ENCODE data around the gene VPS52. TPM values are rescaled to one million over a fixed set of nuclear protein-coding genes. Genes with fewer than 3 reads are reported as not detected.
A peak's percentile ranks its signal among the peaks of the same experiment; 100 is the strongest.
"Not testable (repeated sequence)": the region's sequence is repeated elsewhere in the genome, so short reads cannot be mapped to it uniquely, and the experiment has no call there.

VPS52 gene
- total RNA-seq, 6 donors from 2014 or later, result 30.1 to 170 (median 45.8) TPM

DNA sequence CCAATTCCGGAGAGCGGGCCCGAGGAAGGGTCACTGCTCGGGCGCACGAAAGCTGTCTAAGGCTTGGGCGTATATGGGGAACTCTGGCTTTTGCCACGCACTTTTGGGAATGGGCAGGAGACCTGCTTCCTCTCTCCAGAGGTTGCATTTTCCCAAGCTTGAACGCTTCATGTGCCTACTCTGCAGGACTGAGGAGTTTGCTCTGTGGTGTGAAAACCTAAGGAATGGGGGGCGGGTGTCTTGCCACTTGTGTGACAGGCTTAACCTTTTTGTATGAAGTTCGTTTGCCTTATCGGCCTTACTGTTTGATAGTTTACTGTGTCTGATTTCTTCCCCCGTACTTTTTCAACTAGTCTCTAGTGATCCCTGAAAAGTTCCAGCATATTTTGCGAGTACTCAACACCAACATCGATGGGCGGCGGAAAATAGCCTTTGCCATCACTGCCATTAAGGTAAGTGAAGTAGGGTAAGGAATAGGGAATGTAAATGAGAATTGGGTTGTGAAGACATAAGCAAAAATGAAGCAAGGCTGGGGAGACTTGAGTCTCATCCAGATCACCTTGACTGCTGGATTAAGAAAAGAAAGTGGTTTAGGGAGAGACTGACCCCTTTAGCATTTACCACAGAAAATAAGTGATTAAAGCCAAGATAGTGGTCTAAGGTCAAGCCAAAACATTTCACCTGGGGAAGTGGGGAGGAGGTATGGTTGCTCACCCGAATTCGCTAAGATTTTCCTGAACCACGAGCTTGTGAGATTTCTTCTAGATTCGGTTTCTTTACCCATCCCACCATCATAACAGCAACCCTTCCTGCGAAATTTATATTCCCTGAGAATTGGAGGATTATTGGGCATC is 826 bp upstream of the VPS52 start:
- H3K4me1 ChIP-seq, result peaks cover 42 to 64% (median 50%) of the 10 kb centered on the region in 4 donors
- TF ChIP-seq EP300 (IDR thresholded peaks at IDR 0.05), result peak in 1 of 4 donors; percentile 0
- TF ChIP-seq, protein P1, sequence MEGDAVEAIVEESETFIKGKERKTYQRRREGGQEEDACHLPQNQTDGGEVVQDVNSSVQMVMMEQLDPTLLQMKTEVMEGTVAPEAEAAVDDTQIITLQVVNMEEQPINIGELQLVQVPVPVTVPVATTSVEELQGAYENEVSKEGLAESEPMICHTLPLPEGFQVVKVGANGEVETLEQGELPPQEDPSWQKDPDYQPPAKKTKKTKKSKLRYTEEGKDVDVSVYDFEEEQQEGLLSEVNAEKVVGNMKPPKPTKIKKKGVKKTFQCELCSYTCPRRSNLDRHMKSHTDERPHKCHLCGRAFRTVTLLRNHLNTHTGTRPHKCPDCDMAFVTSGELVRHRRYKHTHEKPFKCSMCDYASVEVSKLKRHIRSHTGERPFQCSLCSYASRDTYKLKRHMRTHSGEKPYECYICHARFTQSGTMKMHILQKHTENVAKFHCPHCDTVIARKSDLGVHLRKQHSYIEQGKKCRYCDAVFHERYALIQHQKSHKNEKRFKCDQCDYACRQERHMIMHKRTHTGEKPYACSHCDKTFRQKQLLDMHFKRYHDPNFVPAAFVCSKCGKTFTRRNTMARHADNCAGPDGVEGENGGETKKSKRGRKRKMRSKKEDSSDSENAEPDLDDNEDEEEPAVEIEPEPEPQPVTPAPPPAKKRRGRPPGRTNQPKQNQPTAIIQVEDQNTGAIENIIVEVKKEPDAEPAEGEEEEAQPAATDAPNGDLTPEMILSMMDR (IDR thresholded peaks at IDR 0.05), result no peak

DNA sequence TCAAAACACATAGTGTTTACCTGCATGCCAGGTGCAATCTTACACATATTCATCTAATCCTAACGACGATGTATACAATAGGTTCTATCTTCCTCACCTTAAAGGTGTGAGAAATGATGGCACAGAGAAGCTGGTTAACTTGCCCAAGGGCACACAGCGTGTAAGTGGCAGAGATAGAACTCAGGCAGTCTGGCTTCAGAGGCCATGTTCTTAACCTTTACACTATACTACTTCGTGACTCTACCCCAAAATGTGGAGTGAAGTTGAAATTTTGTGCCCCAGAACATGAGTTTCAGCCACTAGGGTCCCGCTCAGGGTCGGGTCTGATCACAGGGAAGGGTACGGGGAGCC is 584 bp downstream of the VPS52 start:
- Histone ChIP-seq H3K36me3 (peaks cover 12 to 67% (median 51%) of the 10 kb centered on the region in 4 donors), H3K4me3 (peak overlapping the region; percentile 62 to 82 (median 70)), H3K9me3 (no peaks in the 10 kb centered on the region), H3K27ac (peak overlapping the region; percentile 90 to 97 (median 95)), H3K27me3 (no peaks in the 10 kb centered on the region), H3K4me1 (peaks cover 35 to 55% (median 43%) of the 10 kb centered on the region in 4 donors)
- WGBS, 2 donors, result 1 to 4% methylated on average over 4 to 7 of the region's 7 CpGs
- no peak for DNase-seq
- TF ChIP-seq, protein P1 (IDR thresholded peaks at IDR 0.05), result peak in 1 of 6 experiments; percentile 9
- TF ChIP-seq POLR2AphosphoS5 (IDR thresholded peaks at IDR 0.05), result no peak
- peak; percentile 2 to 23 for ATAC-seq (ENCODE audit: low FRiP score in 2 of 2)

More for the DNA sequence above, 826 bp upstream of the VPS52 start:
- ATAC-seq (ENCODE audit: low FRiP score in 2 of 2), result peak in 1 of 2 donors; percentile 25
- peaks cover 8 to 58% (median 38%) of the 10 kb centered on the region in 4 donors for H3K36me3 ChIP-seq
- no peaks in the 10 kb centered on the region for H3K9me3 ChIP-seq
- 12 to 19% methylated on average over 14 to 22 of the region's 22 CpGs for WGBS, 2 donors
- H3K4me3 ChIP-seq, result peak overlapping the region; percentile 31 to 82 (median 70)
- DNase-seq, result no peak
- no peaks in the 10 kb centered on the region for H3K27me3 ChIP-seq
- peak overlapping the region; percentile 90 to 97 (median 95) for H3K27ac ChIP-seq

DNA sequence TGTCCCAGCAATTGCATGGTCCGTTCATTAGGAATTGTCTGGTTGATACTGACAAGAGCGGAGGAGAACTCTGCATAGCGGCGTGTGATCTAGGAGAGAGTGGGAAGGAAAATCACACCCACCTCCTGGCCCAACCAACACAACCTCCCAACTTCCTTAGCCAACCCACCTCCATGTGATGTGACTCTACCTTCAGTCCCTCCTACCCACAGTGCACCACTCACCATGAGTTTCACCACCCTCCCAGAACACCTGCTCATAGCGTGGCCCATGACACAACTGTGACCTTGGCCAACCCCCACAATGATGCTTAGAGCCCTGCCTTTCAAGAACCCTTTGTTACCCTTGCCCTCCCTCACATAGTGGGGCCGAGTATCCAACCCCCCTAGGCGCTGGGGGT is 7.7 kb downstream of the VPS52 start:
- no peak overlapping the region for H3K27ac ChIP-seq
- H3K4me3 ChIP-seq, result no peak overlapping the region
- ATAC-seq (ENCODE audit: low FRiP score in 2 of 2) (no peak), DNase-seq (no peak)
- WGBS, 2 donors, result 92% methylated on average over 5 to 7 of the region's 7 CpGs
- TF ChIP-seq, protein P1 (IDR thresholded peaks at IDR 0.05), result no peak
- no peak for TF ChIP-seq POLR2AphosphoS5 (IDR thresholded peaks at IDR 0.05)
- TF ChIP-seq EP300 (IDR thresholded peaks at IDR 0.05), result no peak
- no peak for TF ChIP-seq POLR2A (IDR thresholded peaks at IDR 0.05)
- no peaks in the 10 kb centered on the region for H3K27me3 ChIP-seq
- peaks cover 25 to 97% (median 67%) of the 10 kb centered on the region in 4 donors for H3K36me3 ChIP-seq
- no peaks in the 10 kb centered on the region for H3K4me1 ChIP-seq
- no peaks in the 10 kb centered on the region for H3K9me3 ChIP-seq

DNA sequence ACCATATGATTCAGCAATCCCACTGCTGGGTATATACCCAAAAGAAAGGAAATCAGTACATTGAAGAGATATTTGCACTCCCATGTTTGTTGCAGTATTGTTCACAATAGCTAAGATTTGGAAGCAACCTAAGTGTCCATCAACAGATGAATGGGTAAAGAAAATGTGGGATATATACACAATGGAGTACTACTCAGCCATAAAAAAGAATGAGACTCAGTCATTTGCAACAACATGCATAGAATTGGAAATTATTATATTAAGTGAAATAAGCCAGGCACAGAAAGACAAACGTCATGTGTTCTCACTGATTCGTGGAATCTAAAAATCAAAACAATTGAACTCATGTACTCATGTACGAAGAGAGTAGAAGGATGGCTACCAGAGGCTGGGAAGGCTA is 9.2 kb downstream of the VPS52 start:
- not testable (repeated sequence) for H3K27ac ChIP-seq; H3K27me3 ChIP-seq; H3K4me1 ChIP-seq; H3K9me3 ChIP-seq; DNase-seq; ATAC-seq (ENCODE audit: low FRiP score in 2 of 2); H3K4me3 ChIP-seq
- peaks cover 17 to 94% (median 57%) of the 10 kb centered on the region in 4 donors for H3K36me3 ChIP-seq
- 96 to 97% methylated on average over 3 of the region's 3 CpGs for WGBS, 2 donors

DNA sequence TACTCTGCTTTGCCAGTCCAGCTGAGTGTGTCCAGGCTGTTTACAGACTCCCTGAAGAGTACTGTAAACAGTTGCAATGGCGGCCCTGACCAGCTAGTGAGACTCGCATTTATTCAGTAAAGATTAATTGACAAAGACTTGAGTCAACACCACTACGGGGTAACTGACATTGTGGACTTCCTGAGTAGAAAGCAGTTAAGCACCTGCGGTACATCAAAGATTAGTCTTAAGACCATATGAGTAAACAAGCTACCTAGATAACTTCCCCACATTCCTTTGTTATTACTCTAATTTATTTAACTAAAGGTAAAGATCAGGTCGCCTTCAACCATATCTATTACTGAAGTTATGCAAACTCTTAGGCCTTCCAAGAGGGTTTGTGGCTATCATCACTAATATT is 12.6 kb downstream of the VPS52 start:
- no peaks in the 10 kb centered on the region for H3K27me3 ChIP-seq
- H3K4me3 ChIP-seq, result no peak overlapping the region
- no peak for ATAC-seq (ENCODE audit: low FRiP score in 2 of 2)
- WGBS, 2 donors, result 73 to 85% methylated on average over 5 of the region's 5 CpGs
- no peak for DNase-seq
- no peak overlapping the region for H3K27ac ChIP-seq
- peaks cover 13 to 78% (median 26%) of the 10 kb centered on the region in 4 donors for H3K36me3 ChIP-seq
- H3K9me3 ChIP-seq, result no peaks in the 10 kb centered on the region
- H3K4me1 ChIP-seq, result no peaks in the 10 kb centered on the region
- TF ChIP-seq POLR2A (IDR thresholded peaks at IDR 0.05) (no peak), POLR2AphosphoS5 (IDR thresholded peaks at IDR 0.05) (no peak), EP300 (IDR thresholded peaks at IDR 0.05) (no peak)
- TF ChIP-seq, protein P1 (IDR thresholded peaks at IDR 0.05), result no peak
